ENCODE results near the gene SYT10.
"Not testable (repeated sequence)": the region's sequence is repeated elsewhere in the genome, so short reads cannot be mapped to it uniquely, and the experiment has no call there.

SYT10 gene

GRCh38 chr12:33349791-33350190, 89.8 kb downstream of the SYT10 start:
- H3K4ac ChIP-seq (ENCODE audit: low read depth, low read length), result no peak overlapping the region
- no peak overlapping the region for H4K5ac ChIP-seq (ENCODE audit: low read length)
- no peak overlapping the region for H2AK5ac ChIP-seq (ENCODE audit: low read length)

GRCh38 chr12:33331961-33332398, 107.6 kb downstream of the SYT10 start:
- not testable (repeated sequence) for H2BK15ac ChIP-seq (replicated peaks; ENCODE audit: low read depth); H3K4ac ChIP-seq (ENCODE audit: low read depth, low read length); DNase-seq; H3K79me1 ChIP-seq (ENCODE audit: low read length); H2AK5ac ChIP-seq (ENCODE audit: low read length); H3K27me3 ChIP-seq (ENCODE audit: insufficient read depth, low read length, poor library complexity); H3K27ac ChIP-seq (ENCODE audit: low read depth, low read length); H3K4me3 ChIP-seq (ENCODE audit: low read length); H3K36me3 ChIP-seq (ENCODE audit: control insufficient read depth, insufficient read depth, low read length); H4K5ac ChIP-seq (ENCODE audit: low read length); H3K56ac ChIP-seq (ENCODE audit: low read length); H3K4me1 ChIP-seq (ENCODE audit: control insufficient read depth, low read depth, low read length); H3K23ac ChIP-seq (ENCODE audit: low read length); H2BK5ac ChIP-seq (ENCODE audit: low read length); H3K18ac ChIP-seq (ENCODE audit: low read length); H3K9ac ChIP-seq (ENCODE audit: low read length); H3K79me2 ChIP-seq (ENCODE audit: control insufficient read depth, insufficient read depth, low read length); H3K4me2 ChIP-seq (ENCODE audit: low read length); H2BK120ac ChIP-seq (ENCODE audit: low read depth, low read length); H4K8ac ChIP-seq (ENCODE audit: low read depth, low read length)
- WGBS (ENCODE audit: extremely low coverage, insufficient coverage, low lambda C conversion rate), result no CpG with 5 or more reads among the region's 15 CpGs

More at GRCh38 chr12:33349791-33350190, 89.8 kb downstream of the SYT10 start:
- Histone ChIP-seq H3K4me3 (ENCODE audit: low read length) (no peak overlapping the region), H2BK120ac (ENCODE audit: low read depth, low read length) (no peak overlapping the region), H3K4me2 (ENCODE audit: low read length) (no peak overlapping the region), H2BK15ac (replicated peaks; ENCODE audit: low read depth) (no peak overlapping the region), H2BK5ac (ENCODE audit: low read length) (no peak overlapping the region), H3K4me1 (ENCODE audit: control insufficient read depth, low read depth, low read length) (no peaks in the 10 kb centered on the region), H3K36me3 (ENCODE audit: control insufficient read depth, insufficient read depth, low read length) (no peaks in the 10 kb centered on the region), H3K23ac (ENCODE audit: low read length) (no peak overlapping the region), H3K79me1 (ENCODE audit: low read length) (no peaks in the 10 kb centered on the region), H3K79me2 (ENCODE audit: control insufficient read depth, insufficient read depth, low read length) (no peaks in the 10 kb centered on the region), H3K18ac (ENCODE audit: low read length) (no peak overlapping the region), H3K27ac (ENCODE audit: low read depth, low read length) (no peak overlapping the region), H3K56ac (ENCODE audit: low read length) (no peak overlapping the region), H3K9ac (ENCODE audit: low read length) (no peak overlapping the region), H4K8ac (ENCODE audit: low read depth, low read length) (no peak overlapping the region), H3K27me3 (ENCODE audit: insufficient read depth, low read length, poor library complexity) (no peaks in the 10 kb centered on the region)
- DNase-seq, result no peak

GRCh38 chr12:33330940-33331339, 108.7 kb downstream of the SYT10 start:
- Histone ChIP-seq H3K79me1 (ENCODE audit: low read length) (no peaks in the 10 kb centered on the region), H4K8ac (ENCODE audit: low read depth, low read length) (no peak overlapping the region), H3K27me3 (ENCODE audit: insufficient read depth, low read length, poor library complexity) (no peaks in the 10 kb centered on the region), H3K4me2 (ENCODE audit: low read length) (no peak overlapping the region), H2BK5ac (ENCODE audit: low read length) (no peak overlapping the region), H3K79me2 (ENCODE audit: control insufficient read depth, insufficient read depth, low read length) (no peaks in the 10 kb centered on the region), H3K23ac (ENCODE audit: low read length) (no peak overlapping the region), H4K5ac (ENCODE audit: low read length) (no peak overlapping the region), H2AK5ac (ENCODE audit: low read length) (no peak overlapping the region), H3K18ac (ENCODE audit: low read length) (no peak overlapping the region), H3K9ac (ENCODE audit: low read length) (no peak overlapping the region), H3K4ac (ENCODE audit: low read depth, low read length) (no peak overlapping the region), H3K56ac (ENCODE audit: low read length) (no peak overlapping the region), H2BK15ac (replicated peaks; ENCODE audit: low read depth) (no peak overlapping the region), H3K4me1 (ENCODE audit: control insufficient read depth, low read depth, low read length) (no peaks in the 10 kb centered on the region), H3K27ac (ENCODE audit: low read depth, low read length) (no peak overlapping the region), H3K4me3 (ENCODE audit: low read length) (no peak overlapping the region), H2BK120ac (ENCODE audit: low read depth, low read length) (no peak overlapping the region), H3K36me3 (ENCODE audit: control insufficient read depth, insufficient read depth, low read length) (no peaks in the 10 kb centered on the region)
- no CpG with 5 or more reads among the region's 2 CpGs for WGBS (ENCODE audit: extremely low coverage, insufficient coverage, low lambda C conversion rate)
- DNase-seq, result no peak
